ENCODE measurements around the gene DYNC1I1. TPM values are rescaled to one million over a fixed set of nuclear protein-coding genes. Genes with fewer than 3 reads are reported as not detected.

Gene DYNC1I1
- total RNA-seq, 4 donors from 2014 or later = 1.9 to 6.7 (median 5.8) TPM

DNA sequence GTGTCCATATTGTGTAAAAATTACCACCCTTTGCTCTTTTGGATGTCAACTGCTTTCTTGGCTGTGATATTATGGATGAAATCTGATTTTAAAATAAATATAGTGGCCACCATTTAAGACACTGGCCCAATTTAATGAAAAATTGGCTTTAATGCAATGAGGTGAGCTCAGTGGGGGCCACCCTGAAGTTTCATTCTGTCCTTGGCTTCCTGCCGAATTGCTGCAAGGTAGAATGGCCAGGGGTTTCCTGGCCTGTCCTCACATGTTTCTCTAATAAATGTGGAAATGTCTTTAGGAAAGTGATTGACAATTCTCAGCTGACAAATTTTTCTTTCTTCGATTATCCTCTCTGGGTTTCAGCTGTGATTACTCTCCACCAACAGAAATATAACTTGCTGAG lies 36.0 kb downstream of the DYNC1I1 start:
- no peaks in the 10 kb centered on the region for H3K4me1 ChIP-seq
- WGBS = 45% methylated on average over 2 of the region's 2 CpGs
- H3K4me3 ChIP-seq = no peak overlapping the region
- H3K36me3 ChIP-seq = no peaks in the 10 kb centered on the region
- no peaks in the 10 kb centered on the region for H3K9me3 ChIP-seq
- no peaks in the 10 kb centered on the region for H3K27me3 ChIP-seq
- DNase-seq (ENCODE audit: low spot score in 2 of 2) = no peak
- no peak overlapping the region for H3K27ac ChIP-seq
- TF ChIP-seq POLR2A (IDR thresholded peaks at IDR 0.05) (no peak), EP300 (IDR thresholded peaks at IDR 0.05) (no peak), POLR2AphosphoS5 (IDR thresholded peaks at IDR 0.05) (no peak)
- TF ChIP-seq, protein P1, sequence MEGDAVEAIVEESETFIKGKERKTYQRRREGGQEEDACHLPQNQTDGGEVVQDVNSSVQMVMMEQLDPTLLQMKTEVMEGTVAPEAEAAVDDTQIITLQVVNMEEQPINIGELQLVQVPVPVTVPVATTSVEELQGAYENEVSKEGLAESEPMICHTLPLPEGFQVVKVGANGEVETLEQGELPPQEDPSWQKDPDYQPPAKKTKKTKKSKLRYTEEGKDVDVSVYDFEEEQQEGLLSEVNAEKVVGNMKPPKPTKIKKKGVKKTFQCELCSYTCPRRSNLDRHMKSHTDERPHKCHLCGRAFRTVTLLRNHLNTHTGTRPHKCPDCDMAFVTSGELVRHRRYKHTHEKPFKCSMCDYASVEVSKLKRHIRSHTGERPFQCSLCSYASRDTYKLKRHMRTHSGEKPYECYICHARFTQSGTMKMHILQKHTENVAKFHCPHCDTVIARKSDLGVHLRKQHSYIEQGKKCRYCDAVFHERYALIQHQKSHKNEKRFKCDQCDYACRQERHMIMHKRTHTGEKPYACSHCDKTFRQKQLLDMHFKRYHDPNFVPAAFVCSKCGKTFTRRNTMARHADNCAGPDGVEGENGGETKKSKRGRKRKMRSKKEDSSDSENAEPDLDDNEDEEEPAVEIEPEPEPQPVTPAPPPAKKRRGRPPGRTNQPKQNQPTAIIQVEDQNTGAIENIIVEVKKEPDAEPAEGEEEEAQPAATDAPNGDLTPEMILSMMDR (IDR thresholded peaks at IDR 0.05) = no peak

DNA sequence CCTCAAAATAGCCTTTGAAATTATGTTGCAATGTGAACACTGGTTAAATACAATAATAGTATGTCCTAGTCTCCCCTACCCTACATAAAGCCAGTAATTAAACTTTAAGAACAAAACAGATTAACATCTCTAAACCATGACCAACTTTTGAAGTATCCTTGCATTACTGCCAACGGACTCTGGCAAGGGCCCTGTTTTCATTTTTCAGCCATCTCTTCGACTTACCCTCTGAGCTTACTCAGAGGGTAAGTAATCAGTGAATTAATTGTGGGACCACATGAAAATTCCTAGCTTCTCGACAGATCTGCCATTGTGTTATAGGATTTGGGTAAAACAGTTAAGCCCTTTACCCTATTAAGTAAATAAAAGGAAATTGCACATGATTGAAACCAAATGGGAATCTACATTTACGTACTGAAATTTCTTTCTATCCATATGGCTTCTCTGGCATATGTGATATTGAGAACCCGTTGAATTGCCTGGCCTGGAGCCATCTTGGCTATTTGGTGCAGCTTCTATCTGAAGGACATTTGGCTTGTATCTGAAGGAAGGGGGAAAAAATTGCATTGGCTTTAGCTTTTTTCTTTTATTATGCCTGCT lies 39.6 kb downstream of the DYNC1I1 start:
- no peaks in the 10 kb centered on the region for H3K36me3 ChIP-seq
- no peaks in the 10 kb centered on the region for H3K9me3 ChIP-seq
- no peaks in the 10 kb centered on the region for H3K27me3 ChIP-seq
- H3K4me3 ChIP-seq = no peak overlapping the region
- no peaks in the 10 kb centered on the region for H3K4me1 ChIP-seq
- 48% methylated on average over 5 of the region's 5 CpGs for WGBS
- DNase-seq (ENCODE audit: low spot score in 2 of 2) = no peak
- TF ChIP-seq POLR2A (IDR thresholded peaks at IDR 0.05) = no peak
- no peak for TF ChIP-seq EP300 (IDR thresholded peaks at IDR 0.05)
- TF ChIP-seq, protein P1 (IDR thresholded peaks at IDR 0.05) = no peak
- no peak for TF ChIP-seq POLR2AphosphoS5 (IDR thresholded peaks at IDR 0.05)
- H3K27ac ChIP-seq = no peak overlapping the region

DNA sequence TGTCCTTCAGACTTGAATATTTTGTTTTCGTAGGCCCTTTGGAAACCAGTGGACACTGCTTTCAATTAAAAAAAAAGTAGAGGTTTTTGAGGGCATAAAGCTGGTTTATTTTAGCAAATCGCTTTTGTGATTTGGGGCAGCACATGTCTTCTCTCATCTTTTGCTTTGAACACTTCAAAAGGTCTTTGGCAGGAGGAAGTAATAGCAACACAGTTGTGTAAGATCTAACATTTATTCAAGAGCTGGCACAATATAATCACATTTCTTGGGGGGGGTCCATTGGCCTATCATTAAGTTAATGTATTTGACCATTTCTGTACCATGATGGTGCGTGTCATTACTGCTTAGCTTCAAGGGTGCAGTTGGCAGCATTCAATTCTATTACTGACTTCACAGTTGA lies 42.4 kb downstream of the DYNC1I1 start:
- TF ChIP-seq POLR2AphosphoS5 (IDR thresholded peaks at IDR 0.05) = no peak
- no peak for TF ChIP-seq EP300 (IDR thresholded peaks at IDR 0.05)
- TF ChIP-seq, protein P1 (IDR thresholded peaks at IDR 0.05) = no peak
- no peak for TF ChIP-seq POLR2A (IDR thresholded peaks at IDR 0.05)
- Histone ChIP-seq H3K27ac (no peak overlapping the region), H3K36me3 (no peaks in the 10 kb centered on the region), H3K4me1 (no peaks in the 10 kb centered on the region), H3K9me3 (no peaks in the 10 kb centered on the region), H3K4me3 (no peak overlapping the region), H3K27me3 (no peaks in the 10 kb centered on the region)
- DNase-seq (ENCODE audit: low spot score in 2 of 2) = no peak
- 88% methylated on average over 3 of the region's 3 CpGs for WGBS

DNA sequence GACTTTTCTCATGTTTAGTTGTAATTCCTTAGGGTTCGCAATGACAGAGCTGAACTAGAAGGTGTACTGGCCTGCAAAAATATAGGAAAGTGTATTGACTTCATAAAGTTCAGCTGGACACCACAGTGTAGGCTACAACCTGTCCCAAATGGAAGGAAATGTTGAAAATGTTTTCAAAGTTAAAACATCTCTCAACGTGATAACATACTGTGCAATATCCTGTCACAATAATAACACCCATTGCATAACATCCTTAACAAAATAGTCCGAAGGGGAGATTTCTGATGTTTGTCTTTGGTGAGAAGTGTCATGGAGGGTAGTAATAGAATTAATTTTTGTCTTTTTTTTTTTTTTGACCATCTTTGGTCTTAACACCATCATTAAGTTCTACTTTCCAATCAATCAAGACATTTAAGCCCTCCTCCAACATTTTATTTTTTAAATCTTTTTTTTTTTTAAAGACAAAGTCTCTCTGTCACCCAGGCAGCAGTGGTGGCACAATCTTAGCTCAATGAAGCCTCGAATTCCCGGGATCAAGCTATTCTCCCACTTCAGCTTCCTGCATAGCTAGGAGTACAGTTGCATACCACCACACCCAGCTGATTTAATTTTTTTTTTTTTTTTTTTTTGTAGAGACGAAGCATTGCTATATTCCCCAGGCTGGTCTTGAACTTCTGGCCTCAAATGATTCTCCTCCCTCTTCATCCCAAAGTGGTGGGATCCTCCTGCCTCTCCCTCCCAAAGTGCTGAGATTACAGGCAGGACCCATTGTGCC lies 45.7 kb downstream of the DYNC1I1 start:
- Histone ChIP-seq H3K9me3 (no peaks in the 10 kb centered on the region), H3K4me3 (no peak overlapping the region), H3K27ac (no peak overlapping the region), H3K27me3 (no peaks in the 10 kb centered on the region), H3K4me1 (no peaks in the 10 kb centered on the region), H3K36me3 (no peaks in the 10 kb centered on the region)
- 67% methylated on average over 6 of the region's 6 CpGs for WGBS
- DNase-seq (ENCODE audit: low spot score in 2 of 2) = no peak
- TF ChIP-seq POLR2A (IDR thresholded peaks at IDR 0.05) = no peak

DNA sequence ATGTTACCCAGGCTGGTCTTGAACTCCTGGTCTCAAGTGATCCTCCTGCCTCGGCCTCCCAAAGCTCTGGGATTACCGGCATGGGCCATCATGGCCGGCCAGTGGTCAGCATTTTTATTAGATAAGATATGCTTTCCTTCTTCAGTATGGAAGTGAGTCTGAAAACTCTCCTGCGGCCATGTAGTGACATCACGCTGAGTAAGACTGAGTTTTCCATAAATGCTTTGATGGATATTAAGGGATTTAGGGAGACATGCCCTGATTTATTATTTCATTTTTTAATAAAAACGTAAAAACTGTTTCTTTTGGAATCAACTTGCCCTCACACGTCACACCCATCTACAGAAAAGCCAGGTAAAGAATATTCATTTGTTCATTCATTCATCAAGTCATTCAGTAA lies 48.4 kb downstream of the DYNC1I1 start:
- H3K4me3 ChIP-seq = no peak overlapping the region

More for the DNA sequence above, 48.4 kb downstream of the DYNC1I1 start:
- WGBS = 73% methylated on average over 7 of the region's 7 CpGs
- TF ChIP-seq POLR2AphosphoS5 (IDR thresholded peaks at IDR 0.05) = no peak
- TF ChIP-seq EP300 (IDR thresholded peaks at IDR 0.05) = no peak
- TF ChIP-seq, protein P1 (IDR thresholded peaks at IDR 0.05) = no peak
- no peak for TF ChIP-seq POLR2A (IDR thresholded peaks at IDR 0.05)
- H3K4me1 ChIP-seq = no peaks in the 10 kb centered on the region
- no peaks in the 10 kb centered on the region for H3K9me3 ChIP-seq
- no peak for DNase-seq (ENCODE audit: low spot score in 2 of 2)
- H3K27me3 ChIP-seq = no peaks in the 10 kb centered on the region
- H3K36me3 ChIP-seq = no peaks in the 10 kb centered on the region
- no peak overlapping the region for H3K27ac ChIP-seq

Measured in suprapubic skin (tissue), 4 donors.